Breast epithelium (tissue), 3 donors: ENCODE measurements around the gene PXDC1.

Source experiments
- POLR2A ChIP-seq: fragments of 450-650 bp; IDR thresholded peaks from one replicate; pipeline ENCODE4 v1.6.1; 2016; ENCODE audit warnings: antibody characterized with exemption, mild to moderate bottlenecking, moderate library complexity
- POLR2AphosphoS5 ChIP-seq, 3 donors: sonication (generic); formaldehyde crosslinking; IDR thresholded peaks; one replicate each; pipeline ENCODE4 v1.6.1; 2017; ENCODE audit warnings: antibody characterized with exemption in 3 of 3
- TF ChIP-seq, protein P1 (sequence below), 3 donors: fragments of 450-650 bp; IDR thresholded peaks; one replicate each; pipeline ENCODE4 v1.5.1; 2016 to 2017; ENCODE audit warnings: antibody characterized with exemption in 3 of 3, mild to moderate bottlenecking in 3 of 3, moderate library complexity in 3 of 3

DNA sequence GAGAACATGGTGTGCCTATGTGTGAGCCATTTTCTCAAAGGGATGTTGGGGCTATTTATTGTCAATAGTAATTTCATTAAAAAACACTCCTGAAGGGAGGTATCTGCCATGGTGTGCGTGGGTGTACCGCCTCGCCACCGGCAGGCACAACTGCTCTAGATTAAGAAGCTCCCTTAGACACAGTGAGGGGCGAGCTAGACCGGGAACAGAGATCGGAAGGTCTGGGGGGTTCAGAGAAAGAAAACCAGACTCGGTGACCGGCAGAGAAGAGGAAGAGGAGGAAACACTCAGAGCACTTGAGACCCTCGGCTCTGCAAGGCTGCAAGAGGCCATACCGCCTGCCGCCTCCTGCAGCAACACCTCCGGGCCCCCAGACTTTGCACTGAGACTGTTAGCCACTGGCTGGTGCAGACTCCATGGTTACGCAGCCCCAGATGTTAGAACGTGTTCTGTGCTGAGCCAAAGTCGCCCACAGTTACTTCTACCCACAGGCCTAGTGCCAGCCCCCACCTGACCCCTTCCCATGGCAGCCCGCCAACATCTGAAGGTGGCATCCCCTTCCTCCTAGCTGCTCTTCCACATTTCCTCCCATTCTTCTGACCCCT is 18.1 kb downstream of the PXDC1 start:
- TF ChIP-seq, protein P1, sequence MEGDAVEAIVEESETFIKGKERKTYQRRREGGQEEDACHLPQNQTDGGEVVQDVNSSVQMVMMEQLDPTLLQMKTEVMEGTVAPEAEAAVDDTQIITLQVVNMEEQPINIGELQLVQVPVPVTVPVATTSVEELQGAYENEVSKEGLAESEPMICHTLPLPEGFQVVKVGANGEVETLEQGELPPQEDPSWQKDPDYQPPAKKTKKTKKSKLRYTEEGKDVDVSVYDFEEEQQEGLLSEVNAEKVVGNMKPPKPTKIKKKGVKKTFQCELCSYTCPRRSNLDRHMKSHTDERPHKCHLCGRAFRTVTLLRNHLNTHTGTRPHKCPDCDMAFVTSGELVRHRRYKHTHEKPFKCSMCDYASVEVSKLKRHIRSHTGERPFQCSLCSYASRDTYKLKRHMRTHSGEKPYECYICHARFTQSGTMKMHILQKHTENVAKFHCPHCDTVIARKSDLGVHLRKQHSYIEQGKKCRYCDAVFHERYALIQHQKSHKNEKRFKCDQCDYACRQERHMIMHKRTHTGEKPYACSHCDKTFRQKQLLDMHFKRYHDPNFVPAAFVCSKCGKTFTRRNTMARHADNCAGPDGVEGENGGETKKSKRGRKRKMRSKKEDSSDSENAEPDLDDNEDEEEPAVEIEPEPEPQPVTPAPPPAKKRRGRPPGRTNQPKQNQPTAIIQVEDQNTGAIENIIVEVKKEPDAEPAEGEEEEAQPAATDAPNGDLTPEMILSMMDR (IDR thresholded peaks at IDR 0.05), result no peak
- TF ChIP-seq POLR2A (no peak), POLR2AphosphoS5 (IDR thresholded peaks at IDR 0.05) (no peak)
